Measurements from ENCODE around the gene FOXO4.

FOXO4 gene

GRCh38 chrX:71144651-71145050 lies 49.0 kb downstream of the FOXO4 start, which contains the start of gene NLGN3:
NLGN3 (plus strand) TSS chrX:71144841; CDS start chrX:71147750, 2,909 bp downstream.
- TF ChIP-seq EZH2 (optimal IDR thresholded peaks at IDR 0.05; ENCODE audit: low read depth, low read length) (no peak), CTCF (IDR thresholded peaks at IDR 0.05; ENCODE audit: low read length) (no peak), EZH2phosphoT487 (IDR thresholded peaks at IDR 0.05; ENCODE audit: low read length) (no peak)
- Histone ChIP-seq H3K4me2 (ENCODE audit: low read depth, low read length) (no peak within 1 kb of the TSS), H3K27me3 (replicated peaks; ENCODE audit: insufficient read depth, low read length) (no peaks in the 10 kb centered on the region), H4K20me1 (ENCODE audit: insufficient read depth, low read length) (no peaks in the 10 kb centered on the region), H3K27ac (ENCODE audit: low read length) (no peak within 1 kb of the TSS), H3K9me2 (replicated peaks; ENCODE audit: insufficient read depth, low read length) (no peaks in the 10 kb centered on the region), H3K36me3 (replicated peaks; ENCODE audit: insufficient read depth, low read length) (no peaks in the 10 kb centered on the region), H3K9ac (ENCODE audit: low read length) (no peak within 1 kb of the TSS), H3K9me3 (replicated peaks; ENCODE audit: insufficient read depth, low read length) (no peaks in the 10 kb centered on the region), H3K4me1 (ENCODE audit: low read length) (no peaks in the 10 kb centered on the region), H3K79me2 (ENCODE audit: low read length) (no peaks in the 10 kb centered on the region), H3K4me3 (ENCODE audit: low read length) (no peak within 1 kb of the TSS), H2AFZ (ENCODE audit: low read length) (no peak within 1 kb of the TSS), H3F3A (ENCODE audit: insufficient read depth, low read length) (no peaks in the 10 kb centered on the region)
- no peak for DNase-seq

DNA sequence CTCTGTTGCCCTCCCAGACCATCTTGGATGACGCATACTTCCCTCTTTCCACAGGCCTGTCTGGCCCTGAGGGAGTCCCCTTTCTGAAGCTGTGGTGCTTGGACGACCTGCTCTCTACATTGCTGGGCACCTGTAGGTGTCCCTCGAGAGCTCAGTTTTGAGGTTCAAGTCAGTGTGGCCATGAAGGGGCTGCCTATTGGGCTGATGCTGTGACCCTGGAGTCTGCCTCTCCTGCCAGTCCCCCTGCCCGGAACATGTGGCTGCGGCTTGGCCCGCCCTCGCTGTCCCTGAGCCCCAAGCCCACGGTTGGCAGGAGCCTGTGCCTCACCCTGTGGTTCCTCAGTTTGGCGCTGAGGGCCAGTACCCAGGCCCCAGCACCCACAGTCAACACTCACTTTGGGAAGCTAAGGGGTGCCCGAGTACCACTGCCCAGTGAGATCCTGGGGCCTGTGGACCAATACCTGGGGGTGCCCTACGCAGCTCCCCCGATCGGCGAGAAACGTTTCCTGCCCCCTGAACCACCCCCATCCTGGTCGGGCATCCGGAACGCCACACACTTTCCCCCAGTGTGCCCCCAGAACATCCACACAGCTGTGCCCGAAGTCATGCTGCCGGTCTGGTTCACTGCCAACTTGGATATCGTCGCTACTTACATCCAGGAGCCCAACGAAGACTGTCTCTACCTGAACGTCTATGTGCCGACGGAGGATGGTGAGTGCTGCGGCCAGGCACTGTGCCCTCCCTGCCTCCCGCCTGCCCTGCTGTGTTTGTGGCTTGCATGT lies 52.0 kb downstream of the FOXO4 start:
- no peaks in the 10 kb centered on the region for H3K9me3 ChIP-seq (replicated peaks; ENCODE audit: insufficient read depth, low read length)
- no peaks in the 10 kb centered on the region for H4K20me1 ChIP-seq (ENCODE audit: insufficient read depth, low read length)
- no peaks in the 10 kb centered on the region for H3K4me1 ChIP-seq (ENCODE audit: low read length)
- no peak overlapping the region for H3K4me3 ChIP-seq (ENCODE audit: low read length)
- no peak overlapping the region for H2AFZ ChIP-seq (ENCODE audit: low read length)
- no peak for DNase-seq
- H3K9ac ChIP-seq (ENCODE audit: low read length), result no peak overlapping the region
- no peaks in the 10 kb centered on the region for H3K36me3 ChIP-seq (replicated peaks; ENCODE audit: insufficient read depth, low read length)
- no peak overlapping the region for H3K4me2 ChIP-seq (ENCODE audit: low read depth, low read length)
- H3F3A ChIP-seq (ENCODE audit: insufficient read depth, low read length), result no peaks in the 10 kb centered on the region
- TF ChIP-seq CTCF (IDR thresholded peaks at IDR 0.05; ENCODE audit: low read length), result no peak
- no peak for TF ChIP-seq EZH2phosphoT487 (IDR thresholded peaks at IDR 0.05; ENCODE audit: low read length)
- TF ChIP-seq EZH2 (optimal IDR thresholded peaks at IDR 0.05; ENCODE audit: low read depth, low read length), result no peak
- no peaks in the 10 kb centered on the region for H3K79me2 ChIP-seq (ENCODE audit: low read length)
- no peaks in the 10 kb centered on the region for H3K9me2 ChIP-seq (replicated peaks; ENCODE audit: insufficient read depth, low read length)
- no peak overlapping the region for H3K27ac ChIP-seq (ENCODE audit: low read length)
- H3K27me3 ChIP-seq (replicated peaks; ENCODE audit: insufficient read depth, low read length), result no peaks in the 10 kb centered on the region

DNA sequence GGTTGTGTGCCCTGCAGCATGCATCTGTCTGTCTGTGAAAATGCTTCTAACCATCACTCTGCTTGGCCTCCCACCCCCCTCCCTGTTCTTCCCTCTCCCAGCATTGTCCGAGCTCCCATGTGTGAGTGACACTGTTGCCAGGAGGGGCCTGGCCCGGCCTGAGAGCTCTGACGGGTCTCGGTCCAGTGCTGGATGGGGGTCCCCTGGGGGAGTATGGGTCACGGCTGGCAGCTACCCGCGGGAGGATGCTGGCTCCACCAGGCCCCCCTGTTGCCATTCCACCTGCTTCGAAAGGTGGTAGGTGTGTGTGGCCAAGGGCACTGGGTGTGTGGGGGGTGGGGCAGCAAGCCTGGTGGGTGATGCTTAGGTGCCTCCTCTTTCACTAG lies 52.6 kb downstream of the FOXO4 start:
- no peaks in the 10 kb centered on the region for H3K27me3 ChIP-seq (replicated peaks; ENCODE audit: insufficient read depth, low read length)
- H3K9ac ChIP-seq (ENCODE audit: low read length), result no peak overlapping the region
- H3K9me2 ChIP-seq (replicated peaks; ENCODE audit: insufficient read depth, low read length), result no peaks in the 10 kb centered on the region
- no peak for DNase-seq
- H4K20me1 ChIP-seq (ENCODE audit: insufficient read depth, low read length), result no peaks in the 10 kb centered on the region
- no peaks in the 10 kb centered on the region for H3F3A ChIP-seq (ENCODE audit: insufficient read depth, low read length)
- H3K4me2 ChIP-seq (ENCODE audit: low read depth, low read length), result no peak overlapping the region
- H3K79me2 ChIP-seq (ENCODE audit: low read length), result no peaks in the 10 kb centered on the region
- no peak overlapping the region for H2AFZ ChIP-seq (ENCODE audit: low read length)
- no peak overlapping the region for H3K4me3 ChIP-seq (ENCODE audit: low read length)
- no peak for TF ChIP-seq CTCF (IDR thresholded peaks at IDR 0.05; ENCODE audit: low read length)
- no peak for TF ChIP-seq EZH2phosphoT487 (IDR thresholded peaks at IDR 0.05; ENCODE audit: low read length)
- TF ChIP-seq EZH2 (optimal IDR thresholded peaks at IDR 0.05; ENCODE audit: low read depth, low read length), result no peak
- H3K36me3 ChIP-seq (replicated peaks; ENCODE audit: insufficient read depth, low read length), result no peaks in the 10 kb centered on the region
- no peak overlapping the region for H3K27ac ChIP-seq (ENCODE audit: low read length)
- H3K9me3 ChIP-seq (replicated peaks; ENCODE audit: insufficient read depth, low read length), result no peaks in the 10 kb centered on the region
- no peaks in the 10 kb centered on the region for H3K4me1 ChIP-seq (ENCODE audit: low read length)

All from MM.1S (cell line).